T follicular helper cell (primary cell): ENCODE measurements around the gene FPR1.
"Not testable (repeated sequence)": the region's sequence is repeated elsewhere in the genome, so short reads cannot be mapped to it uniquely, and the experiment has no call there.

Source experiments
- DNase-seq: peaks from one replicate; pipeline ENCODE4 v3.0.0-alpha.2; 2020; ENCODE audit warnings: low read depth

Gene FPR1

GRCh38 chr19:51779181-51779580 lies 27.5 kb upstream of the FPR1 start:
- no peak for DNase-seq

GRCh38 chr19:51777570-51778462 lies 26.1 kb upstream of the FPR1 start:
- DNase-seq = peak; percentile 1

GRCh38 chr19:51776561-51776960 lies 24.9 kb upstream of the FPR1 start:
- DNase-seq = not testable (repeated sequence)

GRCh38 chr19:51772977-51773376 lies 21.3 kb upstream of the FPR1 start:
- DNase-seq = no peak

GRCh38 chr19:51771376-51772130 lies 19.9 kb upstream of the FPR1 start:
- no peak for DNase-seq

GRCh38 chr19:51766461-51766860 lies 14.8 kb upstream of the FPR1 start:
- no peak for DNase-seq

GRCh38 chr19:51765086-51765485 lies 13.4 kb upstream of the FPR1 start:
- no peak for DNase-seq

GRCh38 chr19:51761696-51762095 lies 10.0 kb upstream of the FPR1 start:
- DNase-seq = no peak

GRCh38 chr19:51760697-51761356 lies 9.1 kb upstream of the FPR1 start, which contains the start of gene FPR2:
Gene FPR2, plus strand, starts transcription at chr19:51761180. Its CDS starts 7,479 bp downstream, at chr19:51768659.
- DNase-seq = no peak

GRCh38 chr19:51755571-51755970 lies 3.9 kb upstream of the FPR1 start:
- no peak for DNase-seq

GRCh38 chr19:51754770-51755169 lies 3.1 kb upstream of the FPR1 start:
- DNase-seq = no peak

GRCh38 chr19:51754109-51754508 lies 2.4 kb upstream of the FPR1 start:
- no peak for DNase-seq

GRCh38 chr19:51750400-51751094 lies 1.1 kb downstream of the FPR1 start:
- DNase-seq = no peak

- DNase-seq = no peak
Measured at GRCh38 chr19:51749979-51750378, 1.7 kb downstream of the FPR1 start.

- DNase-seq = no peak
Measured at GRCh38 chr19:51746731-51747130, 4.9 kb downstream of the FPR1 start.

- no peak for DNase-seq
Measured at GRCh38 chr19:51743405-51743804, 8.3 kb downstream of the FPR1 start.

GRCh38 chr19:51742789-51743188 lies 8.9 kb downstream of the FPR1 start:
- DNase-seq = no peak

- no peak for DNase-seq
Measured at GRCh38 chr19:51740356-51740755, 11.3 kb downstream of the FPR1 start.

- DNase-seq = no peak
Measured at GRCh38 chr19:51739466-51740213, 12.0 kb downstream of the FPR1 start.

GRCh38 chr19:51738523-51738922 lies 13.2 kb downstream of the FPR1 start:
- not testable (repeated sequence) for DNase-seq

- no peak for DNase-seq
Measured at GRCh38 chr19:51737924-51738323, 13.8 kb downstream of the FPR1 start.
